Loucy (cell line): Measurements from ENCODE around the gene MAP1B.

ENCODE experiments used
- H2AFZ ChIP-seq: fragments of 200-600 bp; sonication (generic); 2 replicates; pipeline ENCODE4 v1.6.0; 2016; ENCODE audit warnings: antibody characterized with exemption, mild to moderate bottlenecking, low read length, moderate library complexity
- H3F3A ChIP-seq: fragments of 200-600 bp; 2 replicates; pipeline ENCODE4 v1.6.0; 2016; ENCODE audit warnings: antibody characterized with exemption, low read depth, mild to moderate bottlenecking
- H3K27me3 ChIP-seq: fragments of 200-600 bp; sonication (generic); 2 replicates; pipeline ENCODE4 v1.6.1; 2014; ENCODE audit warnings: low read length, mild to moderate bottlenecking; ENCODE audit not compliant: insufficient read depth, poor library complexity, severe bottlenecking
- H3K36me3 ChIP-seq: fragments of 200-600 bp; sonication (generic); 2 replicates; pipeline ENCODE4 v1.6.1; 2016; ENCODE audit warnings: low read length; ENCODE audit not compliant: insufficient read depth
- H3K4me1 ChIP-seq: fragments of 200-600 bp; sonication (generic); 2 replicates; pipeline ENCODE4 v1.5.1; 2014; ENCODE audit warnings: low read length, mild to moderate bottlenecking; ENCODE audit not compliant: insufficient read depth, poor library complexity, severe bottlenecking
- H3K4me2 ChIP-seq: fragments of 200-600 bp; sonication (generic); 2 replicates; pipeline ENCODE4 v1.6.0; 2014; ENCODE audit warnings: antibody characterized with exemption, low read length, low read depth, mild to moderate bottlenecking; ENCODE audit not compliant: poor library complexity, severe bottlenecking
- H3K4me3 ChIP-seq: fragments of 200-600 bp; sonication (generic); 2 replicates; pipeline ENCODE4 v1.5.1; 2014; ENCODE audit warnings: low read length, mild to moderate bottlenecking, mixed read lengths; ENCODE audit not compliant: poor library complexity, severe bottlenecking
- H3K79me2 ChIP-seq: fragments of 200-600 bp; sonication (generic); 2 replicates; pipeline ENCODE4 v1.6.1; 2014; ENCODE audit warnings: low read length; ENCODE audit not compliant: insufficient read depth
- H3K9ac ChIP-seq: fragments of 200-600 bp; sonication (generic); 2 replicates; pipeline ENCODE4 v1.6.0; 2014; ENCODE audit warnings: mild to moderate bottlenecking, low read depth, low read length, moderate library complexity; ENCODE audit not compliant: poor library complexity, severe bottlenecking
- H3K9me2 ChIP-seq: fragments of 200-600 bp; sonication (generic); replicated peaks from 2 replicates; pipeline ENCODE4 v1.6.1; 2016; ENCODE audit warnings: low read depth, low read length, mixed read lengths
- H3K9me3 ChIP-seq: fragments of 200-600 bp; sonication (generic); 2 replicates; pipeline ENCODE4 v1.6.1; 2014; ENCODE audit warnings: mild to moderate bottlenecking, antibody characterized with exemption, low read length, low read depth; ENCODE audit not compliant: insufficient read depth
- H4K20me1 ChIP-seq: fragments of 200-600 bp; sonication (generic); 2 replicates; pipeline ENCODE4 v1.6.0; 2014; ENCODE audit warnings: antibody characterized with exemption, low read length, mild to moderate bottlenecking; ENCODE audit not compliant: insufficient read depth, poor library complexity, severe bottlenecking
- EZH2phosphoT487 ChIP-seq: fragments of 200-600 bp; IDR thresholded peaks from 2 replicates; pipeline ENCODE4 v1.6.1; 2018; ENCODE audit warnings: antibody characterized with exemption, mild to moderate bottlenecking, moderate library complexity, borderline replicate concordance
- TF ChIP-seq, protein P1 (sequence below): fragments of 200-600 bp; sonication (generic); conservative IDR thresholded peaks from 2 replicates; pipeline ENCODE4 v1.5.1; 2014; ENCODE audit warnings: mild to moderate bottlenecking, antibody characterized with exemption, low read length

Gene MAP1B

DNA sequence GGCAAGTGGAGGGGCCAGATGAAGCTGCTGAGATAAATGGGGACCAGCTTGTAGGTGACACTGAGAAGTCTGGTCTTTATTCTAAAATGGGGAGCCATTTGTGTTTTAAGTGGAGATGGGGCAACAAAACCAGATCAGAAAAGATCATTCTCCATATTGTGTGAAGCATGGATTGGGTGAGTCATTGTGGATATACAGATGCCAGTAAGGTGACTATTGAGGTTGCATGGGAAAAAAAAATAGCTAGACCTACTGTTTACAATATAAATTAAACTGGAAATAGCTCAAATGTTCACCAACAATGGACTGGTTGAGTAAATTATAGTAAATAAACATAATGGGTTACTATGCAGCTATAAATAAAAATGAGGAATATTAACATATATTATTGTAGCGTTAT lies 5.4 kb upstream of the MAP1B start:
- H2AFZ ChIP-seq: no peak overlapping the region
- no peaks in the 10 kb centered on the region for H3K9me2 ChIP-seq
- no peaks in the 10 kb centered on the region for H3K79me2 ChIP-seq
- no peaks in the 10 kb centered on the region for H3F3A ChIP-seq
- no peak overlapping the region for H3K4me2 ChIP-seq
- no peak for TF ChIP-seq EZH2phosphoT487
- TF ChIP-seq, protein P1, sequence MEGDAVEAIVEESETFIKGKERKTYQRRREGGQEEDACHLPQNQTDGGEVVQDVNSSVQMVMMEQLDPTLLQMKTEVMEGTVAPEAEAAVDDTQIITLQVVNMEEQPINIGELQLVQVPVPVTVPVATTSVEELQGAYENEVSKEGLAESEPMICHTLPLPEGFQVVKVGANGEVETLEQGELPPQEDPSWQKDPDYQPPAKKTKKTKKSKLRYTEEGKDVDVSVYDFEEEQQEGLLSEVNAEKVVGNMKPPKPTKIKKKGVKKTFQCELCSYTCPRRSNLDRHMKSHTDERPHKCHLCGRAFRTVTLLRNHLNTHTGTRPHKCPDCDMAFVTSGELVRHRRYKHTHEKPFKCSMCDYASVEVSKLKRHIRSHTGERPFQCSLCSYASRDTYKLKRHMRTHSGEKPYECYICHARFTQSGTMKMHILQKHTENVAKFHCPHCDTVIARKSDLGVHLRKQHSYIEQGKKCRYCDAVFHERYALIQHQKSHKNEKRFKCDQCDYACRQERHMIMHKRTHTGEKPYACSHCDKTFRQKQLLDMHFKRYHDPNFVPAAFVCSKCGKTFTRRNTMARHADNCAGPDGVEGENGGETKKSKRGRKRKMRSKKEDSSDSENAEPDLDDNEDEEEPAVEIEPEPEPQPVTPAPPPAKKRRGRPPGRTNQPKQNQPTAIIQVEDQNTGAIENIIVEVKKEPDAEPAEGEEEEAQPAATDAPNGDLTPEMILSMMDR: no peak
- H3K4me1 ChIP-seq: no peaks in the 10 kb centered on the region
- H3K4me3 ChIP-seq: no peak overlapping the region
- H3K9me3 ChIP-seq: no peaks in the 10 kb centered on the region
- no peaks in the 10 kb centered on the region for H3K27me3 ChIP-seq
- no peaks in the 10 kb centered on the region for H3K36me3 ChIP-seq
- no peaks in the 10 kb centered on the region for H4K20me1 ChIP-seq
- no peak overlapping the region for H3K9ac ChIP-seq

DNA sequence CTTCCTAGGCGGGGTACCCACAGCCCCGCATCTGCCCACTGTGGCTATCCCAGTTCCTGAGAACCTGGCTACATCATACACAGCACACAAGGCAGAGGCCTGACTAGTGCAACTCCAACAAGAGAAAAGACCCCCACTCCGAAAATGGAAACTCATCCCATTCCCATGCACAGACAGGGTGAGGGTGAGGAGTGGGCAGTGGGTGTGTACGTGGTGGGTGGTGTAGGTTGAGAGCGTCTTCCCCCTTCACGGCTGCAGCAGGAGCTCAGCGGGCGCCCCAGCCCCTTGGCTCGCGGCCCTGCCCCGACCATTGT lies 501 bp upstream of the MAP1B start:
- TF ChIP-seq, protein P1: no peak
- no peak for TF ChIP-seq EZH2phosphoT487
- Histone ChIP-seq H3K9me2 (no peaks in the 10 kb centered on the region), H3K4me3 (no peak overlapping the region), H3K4me1 (no peaks in the 10 kb centered on the region), H3K36me3 (no peaks in the 10 kb centered on the region), H3K9ac (no peak overlapping the region), H4K20me1 (no peaks in the 10 kb centered on the region), H3K4me2 (no peak overlapping the region), H2AFZ (no peak overlapping the region), H3K79me2 (no peaks in the 10 kb centered on the region), H3K9me3 (no peaks in the 10 kb centered on the region), H3K27me3 (no peaks in the 10 kb centered on the region), H3F3A (no peaks in the 10 kb centered on the region)

DNA sequence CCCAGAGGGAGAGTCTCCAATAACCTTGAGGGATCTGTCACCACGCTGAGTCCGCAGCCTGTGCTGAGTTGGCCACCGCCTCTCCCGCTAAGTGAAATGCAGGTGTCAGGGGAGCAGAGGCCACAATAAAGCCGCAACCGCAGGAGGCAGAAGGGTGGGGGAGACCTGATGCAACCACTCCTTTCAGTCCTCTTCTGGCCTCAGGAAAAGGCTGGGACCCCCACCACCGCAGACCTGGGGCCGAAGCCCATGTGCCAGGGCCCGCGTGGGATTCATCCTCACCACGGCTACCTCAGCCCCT lies 576 bp downstream of the MAP1B start:
- H3K79me2 ChIP-seq: no peaks in the 10 kb centered on the region
- H3K9me3 ChIP-seq: no peaks in the 10 kb centered on the region
- no peaks in the 10 kb centered on the region for H3K4me1 ChIP-seq
- H3K4me3 ChIP-seq: no peak overlapping the region
- H3K27me3 ChIP-seq: no peaks in the 10 kb centered on the region
- H4K20me1 ChIP-seq: no peaks in the 10 kb centered on the region
- TF ChIP-seq, protein P1: no peak
- no peak for TF ChIP-seq EZH2phosphoT487
- H2AFZ ChIP-seq: no peak overlapping the region
- H3K36me3 ChIP-seq: no peaks in the 10 kb centered on the region
- H3K9me2 ChIP-seq: no peaks in the 10 kb centered on the region
- H3K9ac ChIP-seq: no peak overlapping the region
- no peaks in the 10 kb centered on the region for H3F3A ChIP-seq
- no peak overlapping the region for H3K4me2 ChIP-seq
